Activated CD4-positive, alpha-beta T cell treated with anti-CD3 and anti-CD28 coated beads, Interleukin-2, amount 10 ng/mL, durations not matched to agents 24 days and 14 days (primary cell): ENCODE results near the gene RALGPS1. TPM values are rescaled to one million over a fixed set of nuclear protein-coding genes. Genes with fewer than 3 reads are reported as not detected.
A peak's percentile ranks its signal among the peaks of the same experiment; 100 is the strongest.

Source experiments
- DNase-seq: peaks from one replicate; pipeline ENCODE4 v3.0.0; 2022
- H3K27ac Mint-ChIP-seq: one replicate; pipeline ENCODE4 v1.8.0; 2022; ENCODE audit warnings: mild to moderate bottlenecking, mixed read lengths
- H3K27me3 Mint-ChIP-seq: one replicate; pipeline ENCODE4 v1.8.0; 2022; ENCODE audit warnings: mixed read lengths
- H3K36me3 Mint-ChIP-seq: one replicate; pipeline ENCODE4 v1.8.0; 2022; ENCODE audit warnings: low read depth, mild to moderate bottlenecking, mixed read lengths
- H3K4me1 Mint-ChIP-seq: one replicate; pipeline ENCODE4 v1.8.0; 2021; ENCODE audit warnings: mixed read lengths
- H3K4me3 Mint-ChIP-seq: one replicate; pipeline ENCODE4 v1.8.0; 2022; ENCODE audit warnings: mild to moderate bottlenecking, moderate library complexity, mixed read lengths
- H3K9me3 Mint-ChIP-seq: one replicate; pipeline ENCODE4 v1.8.0; 2021; ENCODE audit warnings: mixed read lengths
- intact Hi-C: fragments of 100-400 bp; cut with micrococcal nuclease; formaldehyde crosslinking; loops from one replicate; pipeline ENCODE4 v1.15.1; 2023
- total RNA-seq: library from RNA; stranded (reverse); gene quantifications from 2 replicates; pipeline ENCODE4 v1.2.3, GENCODE V29; 2022

The RALGPS1 gene
- total RNA-seq, 1 donor from 2014 or later, result 2.0 TPM

- no peak for DNase-seq
- peaks cover 34% of the 10 kb centered on the region for H3K27me3 Mint-ChIP-seq
- no peaks in the 10 kb centered on the region for H3K9me3 Mint-ChIP-seq
- peaks cover 12% of the 10 kb centered on the region for H3K4me1 Mint-ChIP-seq
- no peak overlapping the region for H3K4me3 Mint-ChIP-seq
- no peak overlapping the region for H3K27ac Mint-ChIP-seq
- intact Hi-C loops, result no loop called here
- no peaks in the 10 kb centered on the region for H3K36me3 Mint-ChIP-seq
These were observed 239.4 kb downstream of the RALGPS1 start for GRCh38 chr9:127154003-127154389.

- peak overlapping the region; percentile 31 for H3K27ac Mint-ChIP-seq
- peaks cover 12% of the 10 kb centered on the region for H3K4me1 Mint-ChIP-seq
- intact Hi-C loops, result no loop called here
These were observed 240.0 kb downstream of the RALGPS1 start for GRCh38 chr9:127154390-127155191.

GRCh38 chr9:127155314-127155960 is 240.9 kb downstream of the RALGPS1 start:
- peaks cover 33% of the 10 kb centered on the region for H3K27me3 Mint-ChIP-seq
- H3K9me3 Mint-ChIP-seq, result no peaks in the 10 kb centered on the region
- no peak for DNase-seq
- peaks cover 12% of the 10 kb centered on the region for H3K4me1 Mint-ChIP-seq
- no peak overlapping the region for H3K4me3 Mint-ChIP-seq
- H3K27ac Mint-ChIP-seq, result no peak overlapping the region
- intact Hi-C loops, result no loop called here
- no peaks in the 10 kb centered on the region for H3K36me3 Mint-ChIP-seq

More at GRCh38 chr9:127154390-127155191, 240.0 kb downstream of the RALGPS1 start:
- H3K9me3 Mint-ChIP-seq, result no peaks in the 10 kb centered on the region
- peak overlapping the region; percentile 9 for H3K4me3 Mint-ChIP-seq
- DNase-seq, result no peak
- H3K36me3 Mint-ChIP-seq, result no peaks in the 10 kb centered on the region
- H3K27me3 Mint-ChIP-seq, result peaks cover 35% of the 10 kb centered on the region

GRCh38 chr9:127158786-127159324 is 244.3 kb downstream of the RALGPS1 start:
- intact Hi-C loops, result no loop called here
- DNase-seq, result no peak
- Mint-ChIP-seq H3K36me3 (no peaks in the 10 kb centered on the region), H3K4me3 (no peak overlapping the region), H3K4me1 (peaks cover 25% of the 10 kb centered on the region), H3K27me3 (peaks cover 16% of the 10 kb centered on the region), H3K27ac (no peak overlapping the region), H3K9me3 (no peaks in the 10 kb centered on the region)

- H3K4me3 Mint-ChIP-seq, result no peak overlapping the region
- no peaks in the 10 kb centered on the region for H3K9me3 Mint-ChIP-seq
- H3K27ac Mint-ChIP-seq, result no peak overlapping the region
- H3K27me3 Mint-ChIP-seq, result peaks cover 16% of the 10 kb centered on the region
- DNase-seq, result no peak
- H3K4me1 Mint-ChIP-seq, result peaks cover 23% of the 10 kb centered on the region
- intact Hi-C loops, result no loop called here
- H3K36me3 Mint-ChIP-seq, result no peaks in the 10 kb centered on the region
These were observed 244.8 kb downstream of the RALGPS1 start for GRCh38 chr9:127159325-127159801.

GRCh38 chr9:127159949-127160610 is 245.5 kb downstream of the RALGPS1 start:
- Mint-ChIP-seq H3K27ac (no peak overlapping the region), H3K27me3 (peaks cover 13% of the 10 kb centered on the region), H3K4me3 (no peak overlapping the region), H3K36me3 (no peaks in the 10 kb centered on the region), H3K4me1 (peaks cover 19% of the 10 kb centered on the region), H3K9me3 (no peaks in the 10 kb centered on the region)
- no peak for DNase-seq
- intact Hi-C loops, result no loop called here

- Mint-ChIP-seq H3K4me1 (peaks cover 16% of the 10 kb centered on the region), H3K4me3 (no peak overlapping the region), H3K27me3 (peaks cover 8% of the 10 kb centered on the region), H3K9me3 (no peaks in the 10 kb centered on the region), H3K36me3 (no peaks in the 10 kb centered on the region), H3K27ac (no peak overlapping the region)
- no peak for DNase-seq
- intact Hi-C loops, result no loop called here
These were observed 246.6 kb downstream of the RALGPS1 start for GRCh38 chr9:127161081-127161624.

- Mint-ChIP-seq H3K27ac (no peak overlapping the region), H3K4me1 (peaks cover 20% of the 10 kb centered on the region), H3K36me3 (no peaks in the 10 kb centered on the region), H3K9me3 (no peaks in the 10 kb centered on the region), H3K27me3 (peaks cover 7% of the 10 kb centered on the region), H3K4me3 (no peak overlapping the region)
- DNase-seq, result no peak
- intact Hi-C loops, result no loop called here
These were observed 247.7 kb downstream of the RALGPS1 start for GRCh38 chr9:127162046-127162863.

GRCh38 chr9:127162864-127163365 is 248.3 kb downstream of the RALGPS1 start:
- Mint-ChIP-seq H3K9me3 (no peaks in the 10 kb centered on the region), H3K4me1 (peaks cover 22% of the 10 kb centered on the region), H3K4me3 (no peak overlapping the region), H3K27ac (no peak overlapping the region), H3K27me3 (peaks cover 8% of the 10 kb centered on the region), H3K36me3 (no peaks in the 10 kb centered on the region)
- no peak for DNase-seq
- intact Hi-C loops, result no loop called here

GRCh38 chr9:127163409-127163808 is 248.8 kb downstream of the RALGPS1 start:
- Mint-ChIP-seq H3K4me3 (no peak overlapping the region), H3K27me3 (peaks cover 5% of the 10 kb centered on the region), H3K27ac (no peak overlapping the region)

GRCh38 chr9:127165116-127165515 is 250.5 kb downstream of the RALGPS1 start:
- Mint-ChIP-seq H3K36me3 (no peaks in the 10 kb centered on the region), H3K27ac (no peak overlapping the region), H3K27me3 (peaks cover 2% of the 10 kb centered on the region), H3K4me1 (peaks cover 22% of the 10 kb centered on the region), H3K9me3 (no peaks in the 10 kb centered on the region), H3K4me3 (no peak overlapping the region)
- DNase-seq, result no peak
- intact Hi-C loops, result no loop called here

More at GRCh38 chr9:127163409-127163808, 248.8 kb downstream of the RALGPS1 start:
- peak; percentile 66 for DNase-seq
- Mint-ChIP-seq H3K4me1 (peaks cover 22% of the 10 kb centered on the region), H3K9me3 (no peaks in the 10 kb centered on the region), H3K36me3 (no peaks in the 10 kb centered on the region)
- intact Hi-C loops, result no loop called here

GRCh38 chr9:127166111-127166510 is 251.5 kb downstream of the RALGPS1 start:
- Mint-ChIP-seq H3K27ac (no peak overlapping the region), H3K27me3 (peaks cover 2% of the 10 kb centered on the region), H3K36me3 (no peaks in the 10 kb centered on the region), H3K4me1 (peaks cover 22% of the 10 kb centered on the region), H3K9me3 (no peaks in the 10 kb centered on the region), H3K4me3 (no peak overlapping the region)
- no peak for DNase-seq
- intact Hi-C loops, result no loop called here
